ENCODE measurements around the gene NRG2. TPM values are rescaled to one million over a fixed set of nuclear protein-coding genes. Genes with fewer than 3 reads are reported as not detected.

The NRG2 gene
- total and polyA plus RNA-seq, 2 of the 8 experiments (the other 6 are each of a cell fraction or from before 2014, with no cell fraction given): 0.27 to 0.54 TPM

- TF ChIP-seq SIX5 (IDR thresholded peaks at IDR 0.05; ENCODE audit: low read depth, low read length) (no peak), SIRT6 (IDR thresholded peaks at IDR 0.05; ENCODE audit: low read length) (no peak), KDM4A (IDR thresholded peaks at IDR 0.05; ENCODE audit: low read depth, low read length, severe bottlenecking) (no peak), E2F6 (IDR thresholded peaks at IDR 0.05) (no peak), RFX5 (IDR thresholded peaks at IDR 0.05; ENCODE audit: borderline replicate concordance, low read depth, low read length) (no peak)
Observed at GRCh38 chr5:140013536-140013935, 29.6 kb downstream of the NRG2 start (continued).

Data from H1 (cell line).